GM12892 (cell line): ENCODE results near the gene TPPP.
"Not testable (repeated sequence)": the region's sequence is repeated elsewhere in the genome, so short reads cannot be mapped to it uniquely, and the experiment has no call there.

Source experiments
- POLR2A ChIP-seq: IDR thresholded peaks from 2 replicates; pipeline ENCODE4 v1.6.1; 2011; ENCODE audit warnings: low read depth, low read length, control low read depth
- POLR2AphosphoS5 ChIP-seq: IDR thresholded peaks from 2 replicates; pipeline ENCODE4 v1.6.1; 2011; ENCODE audit warnings: low read depth, low read length, control low read depth
- TAF1 ChIP-seq: IDR thresholded peaks from 2 replicates; pipeline ENCODE4 v1.6.1; 2011; ENCODE audit warnings: low read depth, mild to moderate bottlenecking, control low read depth, low read length, borderline replicate concordance

- TF ChIP-seq POLR2A, POLR2AphosphoS5, TAF1: not testable (repeated sequence)
These were observed 26.2 kb upstream of the TPPP start for GRCh38 chr5:719379-719778.
